Measurements from ENCODE around the gene TXNDC8. TPM values are rescaled to one million over a fixed set of nuclear protein-coding genes. Genes with fewer than 3 reads are reported as not detected.
A peak's percentile ranks its signal among the peaks of the same experiment; 100 is the strongest.

The TXNDC8 gene
- total RNA-seq, 6 experiments from 2014 or later: not detected

GRCh38 chr9:110346325-110346724 lies 8.7 kb upstream of the TXNDC8 start:
- peaks cover 6% of the 10 kb centered on the region for H3K27me3 Mint-ChIP-seq (ENCODE audit: insufficient read depth)
- H3K9me3 Mint-ChIP-seq: no peaks in the 10 kb centered on the region
- no peaks in the 10 kb centered on the region for H3K36me3 Mint-ChIP-seq (ENCODE audit: low read depth)
- DNase-seq: no peak
- peaks cover 12% of the 10 kb centered on the region for H3K4me1 Mint-ChIP-seq (ENCODE audit: low read depth)
- no peak overlapping the region for H3K4me3 Mint-ChIP-seq
- no peak overlapping the region for H3K27ac Mint-ChIP-seq
- no peak for TF ChIP-seq CTCF (IDR thresholded peaks at IDR 0.05)

GRCh38 chr9:110344821-110345220 lies 7.2 kb upstream of the TXNDC8 start:
- no peak for TF ChIP-seq CTCF (IDR thresholded peaks at IDR 0.05)
- Mint-ChIP-seq H3K4me1 (ENCODE audit: low read depth) (no peaks in the 10 kb centered on the region), H3K9me3 (no peaks in the 10 kb centered on the region), H3K36me3 (ENCODE audit: low read depth) (no peaks in the 10 kb centered on the region), H3K27ac (no peak overlapping the region), H3K4me3 (no peak overlapping the region), H3K27me3 (ENCODE audit: insufficient read depth) (peaks cover 8% of the 10 kb centered on the region)
- DNase-seq: no peak

DNA sequence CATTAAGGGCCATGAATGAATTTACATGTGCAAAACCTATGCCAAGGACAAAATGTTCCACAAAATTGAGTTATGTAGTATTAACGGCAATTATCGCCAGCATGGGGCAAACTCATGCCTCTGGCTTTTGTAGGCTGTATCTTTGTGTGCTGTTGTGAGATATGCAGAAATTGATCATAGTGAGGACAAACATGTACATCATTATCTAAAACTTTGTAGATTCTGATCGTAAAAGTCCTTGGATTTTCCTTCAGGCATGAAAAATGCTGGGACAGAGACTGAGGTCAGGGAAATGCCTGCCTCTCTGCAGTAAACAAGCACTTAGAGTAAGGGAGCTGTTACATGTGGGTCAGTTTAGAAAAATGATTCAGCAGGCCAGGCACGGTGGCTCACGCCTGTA lies 5.9 kb upstream of the TXNDC8 start:
- Mint-ChIP-seq H3K9me3 (no peaks in the 10 kb centered on the region), H3K4me1 (ENCODE audit: low read depth) (no peaks in the 10 kb centered on the region), H3K36me3 (ENCODE audit: low read depth) (no peaks in the 10 kb centered on the region), H3K27ac (no peak overlapping the region), H3K27me3 (ENCODE audit: insufficient read depth) (peaks cover 7% of the 10 kb centered on the region), H3K4me3 (no peak overlapping the region)
- TF ChIP-seq CTCF (IDR thresholded peaks at IDR 0.05): no peak
- DNase-seq: no peak

- peak; percentile 72 for TF ChIP-seq CTCF (IDR thresholded peaks at IDR 0.05)
- peak; percentile 9 for DNase-seq
- Mint-ChIP-seq H3K27me3 (ENCODE audit: insufficient read depth) (peaks cover 7% of the 10 kb centered on the region), H3K27ac (no peak overlapping the region), H3K36me3 (ENCODE audit: low read depth) (no peaks in the 10 kb centered on the region), H3K9me3 (no peaks in the 10 kb centered on the region), H3K4me3 (no peak overlapping the region), H3K4me1 (ENCODE audit: low read depth) (peaks cover 10% of the 10 kb centered on the region)
These were observed 2.6 kb upstream of the TXNDC8 start for GRCh38 chr9:110340306-110340705.

- Mint-ChIP-seq H3K9me3 (no peaks in the 10 kb centered on the region), H3K4me3 (no peak overlapping the region), H3K27me3 (ENCODE audit: insufficient read depth) (peaks cover 7% of the 10 kb centered on the region), H3K27ac (no peak overlapping the region), H3K36me3 (ENCODE audit: low read depth) (no peaks in the 10 kb centered on the region), H3K4me1 (ENCODE audit: low read depth) (peaks cover 10% of the 10 kb centered on the region)
- TF ChIP-seq CTCF (IDR thresholded peaks at IDR 0.05): no peak
- no peak for DNase-seq
These were observed 480 bp upstream of the TXNDC8 start for GRCh38 chr9:110338143-110338542.

DNA sequence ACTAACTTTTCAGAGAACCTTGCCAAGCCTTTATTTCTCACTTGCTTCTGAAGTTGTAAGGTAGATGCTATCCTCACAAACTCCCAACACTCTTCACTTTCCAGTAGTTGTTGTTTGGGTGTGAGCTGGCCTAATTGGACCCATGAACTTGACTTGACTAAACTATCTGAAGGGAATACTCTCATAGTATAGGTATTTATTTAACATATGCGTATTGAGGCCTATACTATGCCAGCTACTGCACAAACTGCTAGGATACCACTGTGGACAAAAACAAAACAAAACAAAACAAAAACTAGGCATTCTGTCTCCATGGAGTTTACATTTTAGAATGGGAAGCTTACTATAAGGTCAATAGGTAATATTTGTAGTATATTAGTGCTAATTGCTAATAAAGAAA lies 1.3 kb downstream of the TXNDC8 start:
- Mint-ChIP-seq H3K27me3 (ENCODE audit: insufficient read depth) (peaks cover 3% of the 10 kb centered on the region), H3K4me3 (no peak overlapping the region), H3K36me3 (ENCODE audit: low read depth) (no peaks in the 10 kb centered on the region), H3K27ac (no peak overlapping the region), H3K4me1 (ENCODE audit: low read depth) (peaks cover 10% of the 10 kb centered on the region), H3K9me3 (no peaks in the 10 kb centered on the region)
- no peak for TF ChIP-seq CTCF (IDR thresholded peaks at IDR 0.05)
- DNase-seq: no peak

Measured in HFFc6 (cell line).